Liver (tissue), 9 donors: ENCODE data around the gene DHPS. TPM values are rescaled to one million over a fixed set of nuclear protein-coding genes. Genes with fewer than 3 reads are reported as not detected.

ENCODE experiments used
- DNase-seq: peaks from one replicate; pipeline ENCODE4 v3.0.0-alpha.2; 2017; ENCODE audit warnings: low spot score
- H3K27ac ChIP-seq, 2 donors: one replicate each; pipeline ENCODE4 v1.7.0; 2013; ENCODE audit warnings: inconsistent platforms in 2 of 2, low read length in 2 of 2, control low read depth in 1 of 2, low read depth in 1 of 2, mild to moderate bottlenecking in 1 of 2
- H3K27me3 ChIP-seq, 4 donors: one replicate each; pipeline versions ENCODE4 v1.6.1 to v1.7.0; 2013; ENCODE audit warnings: low read length in 3 of 4, inconsistent platforms in 1 of 4, mild to moderate bottlenecking in 1 of 4, moderate library complexity in 1 of 4; ENCODE audit not compliant: control insufficient read depth in 4 of 4, insufficient read depth in 4 of 4
- H3K36me3 ChIP-seq, 4 donors: one replicate each; pipeline versions ENCODE4 v1.6.1 to v1.7.0; 2013; ENCODE audit warnings: low read length in 3 of 4, mild to moderate bottlenecking in 3 of 4, low read depth in 1 of 4, moderate library complexity in 1 of 4; ENCODE audit not compliant: control insufficient read depth in 4 of 4, insufficient read depth in 3 of 4
- H3K4me1 ChIP-seq, 4 donors: one replicate each; pipeline versions ENCODE4 v1.6.1 to v1.7.0; 2013; ENCODE audit warnings: low read length in 3 of 4, mild to moderate bottlenecking in 3 of 4, moderate library complexity in 1 of 4; ENCODE audit not compliant: control insufficient read depth in 4 of 4, insufficient read depth in 4 of 4
- H3K4me3 ChIP-seq, 3 donors: one replicate each; pipeline versions ENCODE4 v1.6.1 to v1.7.0; 2013; ENCODE audit warnings: low read length in 3 of 3, control low read depth in 1 of 3, low read depth in 1 of 3, mild to moderate bottlenecking in 1 of 3
- H3K9ac ChIP-seq, 2 donors: one replicate each; pipeline ENCODE4 v1.7.0; 2013; ENCODE audit warnings: low read length in 2 of 2, mild to moderate bottlenecking in 2 of 2, moderate library complexity in 2 of 2, control low read depth in 1 of 2, low read depth in 1 of 2
- H3K9me3 ChIP-seq, 4 donors: one replicate each; pipeline versions ENCODE4 v1.6.1 to v1.7.0; 2013; ENCODE audit warnings: low read length in 3 of 4; ENCODE audit not compliant: control insufficient read depth in 4 of 4
- EGR1 ChIP-seq, 2 donors: IDR thresholded peaks; 2 replicates each; pipeline ENCODE4 v1.6.1; 2016 to 2018; ENCODE audit warnings: antibody characterized with exemption in 2 of 2, low read depth in 2 of 2
- FOXA1 ChIP-seq: IDR thresholded peaks from 2 replicates; pipeline ENCODE4 v1.6.1; 2016; ENCODE audit warnings: antibody characterized with exemption
- FOXA2 ChIP-seq: IDR thresholded peaks from 2 replicates; pipeline ENCODE4 v1.6.1; 2016; ENCODE audit warnings: antibody characterized with exemption
- GABPA ChIP-seq, 2 donors: IDR thresholded peaks in 1 of 2; conservative IDR thresholded peaks in 1 of 2; 2 replicates each; pipeline ENCODE4 v1.6.1; 2016; ENCODE audit warnings: antibody characterized with exemption in 2 of 2, mild to moderate bottlenecking in 1 of 2, moderate library complexity in 1 of 2
- HNF4A ChIP-seq, 2 donors: conservative IDR thresholded peaks; 2 replicates each; pipeline ENCODE4 v1.6.1; 2016; ENCODE audit warnings: antibody characterized with exemption in 2 of 2, mild to moderate bottlenecking in 2 of 2
- HNF4G ChIP-seq: IDR thresholded peaks from 2 replicates; pipeline ENCODE4 v1.6.1; 2016; ENCODE audit warnings: antibody characterized with exemption
- JUND ChIP-seq, 2 donors: IDR thresholded peaks; 2 replicates each; pipeline ENCODE4 v1.6.1; 2016; ENCODE audit warnings: antibody characterized with exemption in 2 of 2
- NR2F2 ChIP-seq: IDR thresholded peaks from 2 replicates; pipeline ENCODE4 v1.6.1; 2016; ENCODE audit warnings: antibody characterized with exemption
- RAD21 ChIP-seq, 2 donors: IDR thresholded peaks; 2 replicates each; pipeline ENCODE4 v1.6.1; 2016; ENCODE audit warnings: antibody characterized with exemption in 2 of 2, mild to moderate bottlenecking in 2 of 2
- RXRA ChIP-seq, 2 donors: IDR thresholded peaks; 2 replicates each; pipeline ENCODE4 v1.6.1; 2017 to 2018; ENCODE audit warnings: antibody characterized with exemption in 2 of 2, mild to moderate bottlenecking in 1 of 2
- SP1 ChIP-seq: IDR thresholded peaks from 2 replicates; pipeline ENCODE4 v1.6.1; 2018; ENCODE audit warnings: antibody characterized with exemption, mild to moderate bottlenecking
- TAF1 ChIP-seq: conservative IDR thresholded peaks from 2 replicates; pipeline ENCODE4 v1.6.1; 2016; ENCODE audit warnings: antibody characterized with exemption, mild to moderate bottlenecking
- YY1 ChIP-seq: IDR thresholded peaks from 2 replicates; pipeline ENCODE4 v1.6.1; 2016; ENCODE audit warnings: antibody characterized with exemption, mild to moderate bottlenecking
- WGBS: extraction: QIAGEN DNeasy Blood & Tissue Kit; methylation state at CpG from one replicate; pipeline ENCODE4 v1.1.7; 2013; 5-methylcytosine and 5-hydroxymethylcytosine counted together
- polyA plus RNA-seq, 2 donors: library from polyadenylated mRNA; stranded (reverse) in 1 of 2; unstranded in 1 of 2; fragments of 200-250 nt in 1 of 2; fragments of >200 nt in 1 of 2; fragmentation: Nextera tagmentation in 1 of 2; extraction: Ambion mirVana in 1 of 2; gene quantifications; one replicate each; pipeline versions ENCODE4 v1.2.1 to v1.2.3, GENCODE V29; 2013 to 2015
- total RNA-seq, 2 donors: library from RNA; depleted of rRNA; stranded (reverse); fragments of >200 nt; gene quantifications; one replicate each; pipeline ENCODE4 v1.2.3, GENCODE V29; 2014
- TF ChIP-seq, protein P1 (sequence below): IDR thresholded peaks from 2 replicates; pipeline ENCODE4 v1.6.1; 2016; ENCODE audit warnings: antibody characterized with exemption
- TF ChIP-seq, protein P2 (sequence below): IDR thresholded peaks from 2 replicates; pipeline ENCODE4 v1.6.1; 2016; ENCODE audit warnings: antibody characterized with exemption
- TF ChIP-seq, protein P3 (sequence below): fragments of 150-350 bp; IDR thresholded peaks from 2 replicates; pipeline ENCODE4 v1.5.1; 2017; ENCODE audit warnings: improper control_type of control experiment, low read depth, low read length; ENCODE audit not compliant: missing input control
- TF ChIP-seq, protein P4 (sequence below): IDR thresholded peaks from 2 replicates; pipeline ENCODE4 v1.6.1; 2016; ENCODE audit warnings: antibody characterized with exemption
- TF ChIP-seq, protein P5 (sequence below): IDR thresholded peaks from 2 replicates; pipeline ENCODE4 v1.6.1; 2016; ENCODE audit warnings: antibody characterized with exemption, mild to moderate bottlenecking
- donor health status: healthy.
- donor health status: healthy.
- donor health status: healthy.
- donor health status: healthy.
- donor health status: healthy.

DHPS gene
- total and polyA plus RNA-seq, 4 donors = 29.1 to 53.9 (median 42.6) TPM

DNA sequence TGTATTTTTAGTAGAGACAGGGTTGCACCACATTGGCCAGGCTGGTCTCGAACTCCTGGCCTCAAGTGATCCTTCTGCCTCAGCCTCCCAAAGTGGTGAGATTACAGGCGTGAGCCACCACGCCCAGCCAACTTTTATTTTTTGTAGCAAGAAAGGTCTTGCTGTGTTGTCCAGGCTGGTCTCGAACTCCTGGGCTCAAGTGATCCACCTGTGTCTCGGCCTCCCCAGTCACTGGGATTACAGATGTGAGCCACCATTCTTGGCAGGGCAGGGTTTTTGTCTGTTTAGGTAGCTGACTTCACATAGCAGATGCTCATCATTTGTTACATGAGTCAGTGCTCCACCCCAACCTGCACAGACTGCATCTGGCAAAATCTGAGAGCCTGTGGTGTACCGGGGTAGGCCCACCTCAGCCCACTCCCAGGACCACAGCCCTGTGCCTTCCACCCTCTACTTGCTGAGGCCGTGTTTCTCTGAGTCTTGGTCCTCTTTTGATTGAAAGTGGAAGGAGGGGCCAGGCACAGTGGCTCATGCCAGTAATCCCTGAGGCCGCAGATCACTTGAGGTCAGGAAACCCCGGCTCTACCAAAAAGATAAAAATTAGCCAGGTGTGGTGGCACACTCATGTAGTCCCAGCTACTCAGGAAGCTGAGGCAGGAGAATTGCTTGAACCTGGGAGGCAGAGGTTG lies 46.2 kb upstream of the DHPS start:
- Histone ChIP-seq H3K9ac (no peak overlapping the region), H3K27ac (no peak overlapping the region), H3K9me3 (no peaks in the 10 kb centered on the region), H3K36me3 (peaks cover 3 to 27% (median 21%) of the 10 kb centered on the region in 4 donors), H3K4me1 (peaks cover 17 to 73% (median 54%) of the 10 kb centered on the region in 4 donors), H3K27me3 (no peaks in the 10 kb centered on the region), H3K4me3 (no peak overlapping the region)
- DNase-seq = no peak
- WGBS = 80% methylated on average over 9 of the region's 9 CpGs
- TF ChIP-seq HNF4A (conservative IDR thresholded peaks at IDR 0.05) = no peak
- TF ChIP-seq SP1 = no peak
- TF ChIP-seq, protein P1, sequence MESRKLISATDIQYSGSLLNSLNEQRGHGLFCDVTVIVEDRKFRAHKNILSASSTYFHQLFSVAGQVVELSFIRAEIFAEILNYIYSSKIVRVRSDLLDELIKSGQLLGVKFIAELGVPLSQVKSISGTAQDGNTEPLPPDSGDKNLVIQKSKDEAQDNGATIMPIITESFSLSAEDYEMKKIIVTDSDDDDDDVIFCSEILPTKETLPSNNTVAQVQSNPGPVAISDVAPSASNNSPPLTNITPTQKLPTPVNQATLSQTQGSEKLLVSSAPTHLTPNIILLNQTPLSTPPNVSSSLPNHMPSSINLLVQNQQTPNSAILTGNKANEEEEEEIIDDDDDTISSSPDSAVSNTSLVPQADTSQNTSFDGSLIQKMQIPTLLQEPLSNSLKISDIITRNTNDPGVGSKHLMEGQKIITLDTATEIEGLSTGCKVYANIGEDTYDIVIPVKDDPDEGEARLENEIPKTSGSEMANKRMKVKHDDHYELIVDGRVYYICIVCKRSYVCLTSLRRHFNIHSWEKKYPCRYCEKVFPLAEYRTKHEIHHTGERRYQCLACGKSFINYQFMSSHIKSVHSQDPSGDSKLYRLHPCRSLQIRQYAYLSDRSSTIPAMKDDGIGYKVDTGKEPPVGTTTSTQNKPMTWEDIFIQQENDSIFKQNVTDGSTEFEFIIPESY = no peak
- TF ChIP-seq TAF1 = no peak
- TF ChIP-seq HNF4G = no peak
- TF ChIP-seq FOXA1 = no peak
- no peak for TF ChIP-seq GABPA (IDR thresholded peaks at IDR 0.05 in 1 of 2, conservative IDR thresholded peaks at IDR 0.05 in 1 of 2)
- TF ChIP-seq EGR1 (IDR thresholded peaks at IDR 0.05; ENCODE audit: low read depth in 2 of 2) = no peak
- no peak for TF ChIP-seq YY1
- TF ChIP-seq, protein P2, sequence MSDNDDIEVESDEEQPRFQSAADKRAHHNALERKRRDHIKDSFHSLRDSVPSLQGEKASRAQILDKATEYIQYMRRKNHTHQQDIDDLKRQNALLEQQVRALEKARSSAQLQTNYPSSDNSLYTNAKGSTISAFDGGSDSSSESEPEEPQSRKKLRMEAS = no peak
- TF ChIP-seq RXRA (IDR thresholded peaks at IDR 0.05) = no peak
- TF ChIP-seq, protein P3, sequence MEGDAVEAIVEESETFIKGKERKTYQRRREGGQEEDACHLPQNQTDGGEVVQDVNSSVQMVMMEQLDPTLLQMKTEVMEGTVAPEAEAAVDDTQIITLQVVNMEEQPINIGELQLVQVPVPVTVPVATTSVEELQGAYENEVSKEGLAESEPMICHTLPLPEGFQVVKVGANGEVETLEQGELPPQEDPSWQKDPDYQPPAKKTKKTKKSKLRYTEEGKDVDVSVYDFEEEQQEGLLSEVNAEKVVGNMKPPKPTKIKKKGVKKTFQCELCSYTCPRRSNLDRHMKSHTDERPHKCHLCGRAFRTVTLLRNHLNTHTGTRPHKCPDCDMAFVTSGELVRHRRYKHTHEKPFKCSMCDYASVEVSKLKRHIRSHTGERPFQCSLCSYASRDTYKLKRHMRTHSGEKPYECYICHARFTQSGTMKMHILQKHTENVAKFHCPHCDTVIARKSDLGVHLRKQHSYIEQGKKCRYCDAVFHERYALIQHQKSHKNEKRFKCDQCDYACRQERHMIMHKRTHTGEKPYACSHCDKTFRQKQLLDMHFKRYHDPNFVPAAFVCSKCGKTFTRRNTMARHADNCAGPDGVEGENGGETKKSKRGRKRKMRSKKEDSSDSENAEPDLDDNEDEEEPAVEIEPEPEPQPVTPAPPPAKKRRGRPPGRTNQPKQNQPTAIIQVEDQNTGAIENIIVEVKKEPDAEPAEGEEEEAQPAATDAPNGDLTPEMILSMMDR = no peak
- no peak for TF ChIP-seq NR2F2
- TF ChIP-seq, protein P4, sequence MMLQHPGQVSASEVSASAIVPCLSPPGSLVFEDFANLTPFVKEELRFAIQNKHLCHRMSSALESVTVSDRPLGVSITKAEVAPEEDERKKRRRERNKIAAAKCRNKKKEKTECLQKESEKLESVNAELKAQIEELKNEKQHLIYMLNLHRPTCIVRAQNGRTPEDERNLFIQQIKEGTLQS = no peak
- TF ChIP-seq RAD21 (IDR thresholded peaks at IDR 0.05) = no peak
- TF ChIP-seq, protein P5, sequence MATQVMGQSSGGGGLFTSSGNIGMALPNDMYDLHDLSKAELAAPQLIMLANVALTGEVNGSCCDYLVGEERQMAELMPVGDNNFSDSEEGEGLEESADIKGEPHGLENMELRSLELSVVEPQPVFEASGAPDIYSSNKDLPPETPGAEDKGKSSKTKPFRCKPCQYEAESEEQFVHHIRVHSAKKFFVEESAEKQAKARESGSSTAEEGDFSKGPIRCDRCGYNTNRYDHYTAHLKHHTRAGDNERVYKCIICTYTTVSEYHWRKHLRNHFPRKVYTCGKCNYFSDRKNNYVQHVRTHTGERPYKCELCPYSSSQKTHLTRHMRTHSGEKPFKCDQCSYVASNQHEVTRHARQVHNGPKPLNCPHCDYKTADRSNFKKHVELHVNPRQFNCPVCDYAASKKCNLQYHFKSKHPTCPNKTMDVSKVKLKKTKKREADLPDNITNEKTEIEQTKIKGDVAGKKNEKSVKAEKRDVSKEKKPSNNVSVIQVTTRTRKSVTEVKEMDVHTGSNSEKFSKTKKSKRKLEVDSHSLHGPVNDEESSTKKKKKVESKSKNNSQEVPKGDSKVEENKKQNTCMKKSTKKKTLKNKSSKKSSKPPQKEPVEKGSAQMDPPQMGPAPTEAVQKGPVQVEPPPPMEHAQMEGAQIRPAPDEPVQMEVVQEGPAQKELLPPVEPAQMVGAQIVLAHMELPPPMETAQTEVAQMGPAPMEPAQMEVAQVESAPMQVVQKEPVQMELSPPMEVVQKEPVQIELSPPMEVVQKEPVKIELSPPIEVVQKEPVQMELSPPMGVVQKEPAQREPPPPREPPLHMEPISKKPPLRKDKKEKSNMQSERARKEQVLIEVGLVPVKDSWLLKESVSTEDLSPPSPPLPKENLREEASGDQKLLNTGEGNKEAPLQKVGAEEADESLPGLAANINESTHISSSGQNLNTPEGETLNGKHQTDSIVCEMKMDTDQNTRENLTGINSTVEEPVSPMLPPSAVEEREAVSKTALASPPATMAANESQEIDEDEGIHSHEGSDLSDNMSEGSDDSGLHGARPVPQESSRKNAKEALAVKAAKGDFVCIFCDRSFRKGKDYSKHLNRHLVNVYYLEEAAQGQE = no peak
- no peak for TF ChIP-seq FOXA2
- no peak for TF ChIP-seq JUND (IDR thresholded peaks at IDR 0.05)
